ENCODE results near the gene RFX1.

DNA sequence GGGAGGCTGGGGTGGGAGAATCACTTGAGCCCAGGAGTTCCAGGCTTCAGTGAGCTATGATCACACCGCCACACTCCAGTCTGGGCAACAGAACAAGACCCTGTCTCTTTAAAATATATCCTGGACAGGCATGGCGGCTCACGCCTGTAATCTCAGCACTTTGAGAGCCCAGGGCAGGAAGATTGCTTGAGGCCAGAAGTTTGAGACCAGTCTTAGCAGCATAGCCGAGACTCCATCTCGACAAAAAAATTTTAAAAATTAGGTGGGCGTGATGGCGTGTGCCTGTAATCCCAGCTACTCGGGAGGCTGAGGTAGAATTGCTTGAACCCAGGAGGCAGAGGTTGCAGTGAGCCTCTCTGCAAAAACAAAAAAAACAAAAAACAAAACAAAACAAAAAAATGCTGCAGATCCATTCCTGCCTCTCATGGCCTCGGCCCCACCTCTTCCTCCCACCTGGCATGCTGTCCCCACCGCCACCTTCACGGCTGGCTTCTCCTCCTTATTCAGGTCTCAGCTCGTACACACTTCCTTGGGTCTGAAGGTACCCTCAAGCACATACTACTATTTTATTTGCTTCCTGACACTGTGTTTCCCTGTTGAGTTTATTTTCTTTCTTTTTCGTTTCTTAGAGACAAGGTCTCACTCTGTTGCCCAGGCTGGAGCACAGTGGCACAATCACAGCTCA lies 5.3 kb downstream of the RFX1 start:
- TF ChIP-seq, protein P1, sequence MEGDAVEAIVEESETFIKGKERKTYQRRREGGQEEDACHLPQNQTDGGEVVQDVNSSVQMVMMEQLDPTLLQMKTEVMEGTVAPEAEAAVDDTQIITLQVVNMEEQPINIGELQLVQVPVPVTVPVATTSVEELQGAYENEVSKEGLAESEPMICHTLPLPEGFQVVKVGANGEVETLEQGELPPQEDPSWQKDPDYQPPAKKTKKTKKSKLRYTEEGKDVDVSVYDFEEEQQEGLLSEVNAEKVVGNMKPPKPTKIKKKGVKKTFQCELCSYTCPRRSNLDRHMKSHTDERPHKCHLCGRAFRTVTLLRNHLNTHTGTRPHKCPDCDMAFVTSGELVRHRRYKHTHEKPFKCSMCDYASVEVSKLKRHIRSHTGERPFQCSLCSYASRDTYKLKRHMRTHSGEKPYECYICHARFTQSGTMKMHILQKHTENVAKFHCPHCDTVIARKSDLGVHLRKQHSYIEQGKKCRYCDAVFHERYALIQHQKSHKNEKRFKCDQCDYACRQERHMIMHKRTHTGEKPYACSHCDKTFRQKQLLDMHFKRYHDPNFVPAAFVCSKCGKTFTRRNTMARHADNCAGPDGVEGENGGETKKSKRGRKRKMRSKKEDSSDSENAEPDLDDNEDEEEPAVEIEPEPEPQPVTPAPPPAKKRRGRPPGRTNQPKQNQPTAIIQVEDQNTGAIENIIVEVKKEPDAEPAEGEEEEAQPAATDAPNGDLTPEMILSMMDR (IDR thresholded peaks at IDR 0.05; ENCODE audit: low read length), result no peak
- TF ChIP-seq EZH2 (optimal IDR thresholded peaks at IDR 0.05; ENCODE audit: low read depth, low read length) (no peak), EZH2phosphoT487 (IDR thresholded peaks at IDR 0.05; ENCODE audit: low read length) (no peak)

All from MM.1S (cell line).